ENCODE data around the gene ARL4C. TPM values are rescaled to one million over a fixed set of nuclear protein-coding genes. Genes with fewer than 3 reads are reported as not detected.

The ARL4C gene
- total RNA-seq, 2 donors from 2014 or later = 6.6 to 7.8 TPM

- no peaks in the 10 kb centered on the region for H3K9me3 ChIP-seq
- H3K36me3 ChIP-seq (replicated peaks in 1 of 2; ENCODE audit: insufficient read depth in 1 of 2, low read depth in 2 of 2) = no peaks in the 10 kb centered on the region
- H3K4me3 ChIP-seq = no peak overlapping the region
- peaks cover 10% of the 10 kb centered on the region for H3K4me1 ChIP-seq
- DNase-seq (no peak), ATAC-seq (no peak)
- no peak overlapping the region for H3K27ac ChIP-seq
- intact Hi-C loops (cut with DNase I) = no loop called here
- WGBS, 2 donors = 71 to 79% methylated on average over 10 of the region's 10 CpGs
- H3K27me3 ChIP-seq = no peaks in the 10 kb centered on the region
- TF ChIP-seq, protein P1, sequence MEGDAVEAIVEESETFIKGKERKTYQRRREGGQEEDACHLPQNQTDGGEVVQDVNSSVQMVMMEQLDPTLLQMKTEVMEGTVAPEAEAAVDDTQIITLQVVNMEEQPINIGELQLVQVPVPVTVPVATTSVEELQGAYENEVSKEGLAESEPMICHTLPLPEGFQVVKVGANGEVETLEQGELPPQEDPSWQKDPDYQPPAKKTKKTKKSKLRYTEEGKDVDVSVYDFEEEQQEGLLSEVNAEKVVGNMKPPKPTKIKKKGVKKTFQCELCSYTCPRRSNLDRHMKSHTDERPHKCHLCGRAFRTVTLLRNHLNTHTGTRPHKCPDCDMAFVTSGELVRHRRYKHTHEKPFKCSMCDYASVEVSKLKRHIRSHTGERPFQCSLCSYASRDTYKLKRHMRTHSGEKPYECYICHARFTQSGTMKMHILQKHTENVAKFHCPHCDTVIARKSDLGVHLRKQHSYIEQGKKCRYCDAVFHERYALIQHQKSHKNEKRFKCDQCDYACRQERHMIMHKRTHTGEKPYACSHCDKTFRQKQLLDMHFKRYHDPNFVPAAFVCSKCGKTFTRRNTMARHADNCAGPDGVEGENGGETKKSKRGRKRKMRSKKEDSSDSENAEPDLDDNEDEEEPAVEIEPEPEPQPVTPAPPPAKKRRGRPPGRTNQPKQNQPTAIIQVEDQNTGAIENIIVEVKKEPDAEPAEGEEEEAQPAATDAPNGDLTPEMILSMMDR (IDR thresholded peaks at IDR 0.05) = no peak
- no peak for TF ChIP-seq POLR2A (IDR thresholded peaks at IDR 0.05)
These were observed 4.0 kb downstream of the ARL4C start for GRCh38 chr2:234492717-234493485.

- no peak for ATAC-seq
- TF ChIP-seq POLR2A (IDR thresholded peaks at IDR 0.05) = no peak
- TF ChIP-seq, protein P1 (IDR thresholded peaks at IDR 0.05) = no peak
- 82 to 88% methylated on average over 5 of the region's 5 CpGs for WGBS, 2 donors
- no peak for DNase-seq
- intact Hi-C loops (cut with DNase I) = no loop called here
- Histone ChIP-seq H3K4me3 (no peak overlapping the region), H3K27ac (no peak overlapping the region), H3K9me3 (no peaks in the 10 kb centered on the region), H3K27me3 (no peaks in the 10 kb centered on the region), H3K36me3 (replicated peaks in 1 of 2; ENCODE audit: insufficient read depth in 1 of 2, low read depth in 2 of 2) (no peaks in the 10 kb centered on the region), H3K4me1 (peaks cover 10% of the 10 kb centered on the region)
These were observed 5.0 kb downstream of the ARL4C start for GRCh38 chr2:234491897-234492296.

GRCh38 chr2:234491281-234491680 is 5.6 kb downstream of the ARL4C start:
- Histone ChIP-seq H3K4me3 (no peak overlapping the region), H3K4me1 (peaks cover 9% of the 10 kb centered on the region), H3K27ac (no peak overlapping the region), H3K27me3 (no peaks in the 10 kb centered on the region), H3K36me3 (replicated peaks in 1 of 2; ENCODE audit: insufficient read depth in 1 of 2, low read depth in 2 of 2) (no peaks in the 10 kb centered on the region), H3K9me3 (no peaks in the 10 kb centered on the region)
- TF ChIP-seq, protein P1 (IDR thresholded peaks at IDR 0.05) = no peak
- TF ChIP-seq POLR2A (IDR thresholded peaks at IDR 0.05) = no peak
- no peak for DNase-seq
- intact Hi-C loops (cut with DNase I) = no loop called here
- ATAC-seq = no peak
- 77 to 88% methylated on average over 4 of the region's 4 CpGs for WGBS, 2 donors

DNA sequence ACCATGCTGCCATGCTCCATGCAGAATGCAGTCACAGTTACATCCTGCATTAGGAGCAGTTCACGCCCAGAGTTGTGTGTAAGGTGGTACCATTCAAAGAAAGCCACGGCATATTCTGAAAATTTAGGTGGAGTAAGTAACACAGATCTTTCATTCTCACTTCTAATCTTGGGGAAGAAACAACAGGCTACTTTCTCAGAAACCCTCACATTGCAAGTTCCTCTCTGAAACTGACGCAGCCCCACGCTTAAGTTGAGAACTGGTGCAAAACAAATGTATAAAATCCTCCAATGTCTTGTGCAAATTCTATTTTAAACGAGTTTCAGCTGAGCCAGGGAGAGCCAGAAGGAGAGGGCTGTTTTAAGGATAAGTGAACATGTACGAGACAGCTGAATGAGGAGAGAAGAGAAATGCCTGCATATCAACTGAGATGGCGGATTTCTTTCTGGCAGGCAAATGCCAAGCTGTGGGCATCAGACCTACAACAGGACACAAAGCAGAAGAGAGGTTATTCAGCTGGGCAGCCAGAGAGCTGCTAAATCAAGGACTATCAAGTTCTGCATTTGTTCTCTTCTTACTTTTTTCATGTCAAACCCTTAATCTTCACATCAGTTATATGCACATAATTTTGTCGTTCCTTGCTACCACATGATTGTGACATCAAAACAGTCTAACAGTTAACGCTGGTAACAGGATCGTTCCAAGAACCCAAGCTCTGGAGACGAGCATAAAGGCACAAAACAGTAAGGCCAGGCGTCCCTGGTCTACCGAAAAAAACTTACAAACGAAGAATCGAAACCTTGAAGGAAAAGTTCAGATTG is 6.4 kb downstream of the ARL4C start:
- no peaks in the 10 kb centered on the region for H3K36me3 ChIP-seq (replicated peaks in 1 of 2; ENCODE audit: insufficient read depth in 1 of 2, low read depth in 2 of 2)
- no peak for DNase-seq
- 71 to 79% methylated on average over 15 of the region's 15 CpGs for WGBS, 2 donors
- TF ChIP-seq, protein P1 (IDR thresholded peaks at IDR 0.05) = no peak
- no peak for TF ChIP-seq POLR2A (IDR thresholded peaks at IDR 0.05)
- H3K4me1 ChIP-seq = peaks cover under 1% of the 10 kb centered on the region
- intact Hi-C loops (cut with DNase I) = no loop called here
- no peak overlapping the region for H3K27ac ChIP-seq
- H3K4me3 ChIP-seq = no peak overlapping the region
- H3K9me3 ChIP-seq = no peaks in the 10 kb centered on the region
- ATAC-seq = no peak
- H3K27me3 ChIP-seq = no peaks in the 10 kb centered on the region

Measured in body of pancreas (tissue), 4 donors.